Measurements from ENCODE around the gene ZNF385B.
"Not testable (repeated sequence)": the region's sequence is repeated elsewhere in the genome, so short reads cannot be mapped to it uniquely, and the experiment has no call there.

ZNF385B gene

GRCh38 chr2:179861416-179862067 lies at the start of gene ZNF385B:
Gene ZNF385B, minus strand, starts transcription at chr2:179861612.
- DNase-seq: no peak

- no peak for DNase-seq
These were observed 49.3 kb upstream of the ZNF385B start for GRCh38 chr2:179910735-179911113.

GRCh38 chr2:179909845-179910734 lies 48.7 kb upstream of the ZNF385B start:
- no peak for DNase-seq

- DNase-seq: no peak
These were observed 39.2 kb upstream of the ZNF385B start for GRCh38 chr2:179900655-179901054.

GRCh38 chr2:179899666-179900065 lies 38.3 kb upstream of the ZNF385B start:
- DNase-seq: no peak

GRCh38 chr2:179898873-179899272 lies 37.5 kb upstream of the ZNF385B start:
- no peak for DNase-seq

GRCh38 chr2:179893616-179894015 lies 32.2 kb upstream of the ZNF385B start:
- no peak for DNase-seq

GRCh38 chr2:179891237-179891636 lies 29.8 kb upstream of the ZNF385B start:
- DNase-seq: no peak

GRCh38 chr2:179890666-179891065 lies 29.3 kb upstream of the ZNF385B start:
- no peak for DNase-seq

GRCh38 chr2:179888642-179889041 lies 27.2 kb upstream of the ZNF385B start:
- DNase-seq: not testable (repeated sequence)

- DNase-seq: no peak
These were observed 22.8 kb upstream of the ZNF385B start for GRCh38 chr2:179884193-179884592.

GRCh38 chr2:179882851-179883806 lies 21.7 kb upstream of the ZNF385B start:
- DNase-seq: no peak

- no peak for DNase-seq
These were observed 16.4 kb upstream of the ZNF385B start for GRCh38 chr2:179877601-179878364.

- no peak for DNase-seq
These were observed 14.9 kb upstream of the ZNF385B start for GRCh38 chr2:179876266-179876665.

GRCh38 chr2:179875864-179876263 lies 14.5 kb upstream of the ZNF385B start:
- DNase-seq: no peak

- DNase-seq: no peak
These were observed 1.6 kb upstream of the ZNF385B start for GRCh38 chr2:179862898-179863458.

GRCh38 chr2:179861027-179861415 lies 391 bp downstream of the ZNF385B start:
- DNase-seq: no peak

GRCh38 chr2:179860255-179861026 lies 971 bp downstream of the ZNF385B start:
- DNase-seq: no peak

GRCh38 chr2:179859523-179859922 lies 1.9 kb downstream of the ZNF385B start:
- no peak for DNase-seq

- DNase-seq: no peak
These were observed 4.2 kb downstream of the ZNF385B start for GRCh38 chr2:179857236-179857635.

- DNase-seq: no peak
These were observed 5.2 kb downstream of the ZNF385B start for GRCh38 chr2:179856205-179856604.

Measured in activated naive CD4-positive, alpha-beta T cell (primary cell).